Uterus (tissue), 2 donors: ENCODE results near the gene CCZ1.

Experiments used
- POLR2A ChIP-seq, 2 donors: fragments of 450-650 bp; IDR thresholded peaks; one replicate each; pipeline ENCODE4 v1.6.1; 2016; ENCODE audit warnings: antibody characterized with exemption in 2 of 2, mild to moderate bottlenecking in 1 of 2, moderate library complexity in 1 of 2
- TF ChIP-seq, protein P1 (sequence below), 4 experiments: fragments of 200-600 bp in 2 of 4; fragments of 450-650 bp in 2 of 4; sonication (generic) in 2 of 4; IDR thresholded peaks; one replicate each; pipeline ENCODE4 v1.5.1; 2016 to 2019; ENCODE audit warnings: antibody characterized with exemption in 4 of 4, mild to moderate bottlenecking in 2 of 4, moderate library complexity in 1 of 4

DNA sequence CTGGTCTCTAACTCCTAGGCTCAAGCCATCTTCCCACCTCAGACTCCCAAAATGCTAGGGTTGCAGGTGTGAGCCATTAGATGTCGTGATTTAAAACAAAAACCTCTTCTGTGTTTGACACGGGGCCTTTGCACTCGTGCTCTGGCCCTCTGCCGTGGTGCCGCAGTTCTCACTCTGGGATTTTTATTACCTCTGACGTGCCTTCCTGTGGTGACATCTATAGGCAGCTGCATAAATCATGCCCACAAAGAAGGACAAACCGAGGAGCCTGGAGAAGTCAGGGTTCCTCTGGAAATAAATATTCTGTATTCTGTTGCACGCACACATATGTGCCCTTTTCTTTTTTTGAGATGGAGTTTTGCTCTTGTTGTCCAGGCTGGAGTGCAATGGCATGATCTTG is 43.8 kb upstream of the CCZ1 start:
- TF ChIP-seq, protein P1, sequence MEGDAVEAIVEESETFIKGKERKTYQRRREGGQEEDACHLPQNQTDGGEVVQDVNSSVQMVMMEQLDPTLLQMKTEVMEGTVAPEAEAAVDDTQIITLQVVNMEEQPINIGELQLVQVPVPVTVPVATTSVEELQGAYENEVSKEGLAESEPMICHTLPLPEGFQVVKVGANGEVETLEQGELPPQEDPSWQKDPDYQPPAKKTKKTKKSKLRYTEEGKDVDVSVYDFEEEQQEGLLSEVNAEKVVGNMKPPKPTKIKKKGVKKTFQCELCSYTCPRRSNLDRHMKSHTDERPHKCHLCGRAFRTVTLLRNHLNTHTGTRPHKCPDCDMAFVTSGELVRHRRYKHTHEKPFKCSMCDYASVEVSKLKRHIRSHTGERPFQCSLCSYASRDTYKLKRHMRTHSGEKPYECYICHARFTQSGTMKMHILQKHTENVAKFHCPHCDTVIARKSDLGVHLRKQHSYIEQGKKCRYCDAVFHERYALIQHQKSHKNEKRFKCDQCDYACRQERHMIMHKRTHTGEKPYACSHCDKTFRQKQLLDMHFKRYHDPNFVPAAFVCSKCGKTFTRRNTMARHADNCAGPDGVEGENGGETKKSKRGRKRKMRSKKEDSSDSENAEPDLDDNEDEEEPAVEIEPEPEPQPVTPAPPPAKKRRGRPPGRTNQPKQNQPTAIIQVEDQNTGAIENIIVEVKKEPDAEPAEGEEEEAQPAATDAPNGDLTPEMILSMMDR (IDR thresholded peaks at IDR 0.05), result no peak
- no peak for TF ChIP-seq POLR2A (IDR thresholded peaks at IDR 0.05)
